OCI-LY7 (cell line): ENCODE measurements around the gene NR5A2.

Source experiments
- EZH2phosphoT487 ChIP-seq: fragments of 200-600 bp; sonication (generic); IDR thresholded peaks from 2 replicates; pipeline ENCODE4 v1.6.1; 2018; ENCODE audit warnings: low read depth, borderline replicate concordance, mild to moderate bottlenecking, mixed run types, antibody characterized with exemption, low read length, moderate library complexity, mixed read lengths
- TF ChIP-seq, protein P1 (sequence below): fragments of 200-600 bp; sonication (generic); conservative IDR thresholded peaks from 2 replicates; pipeline ENCODE4 v1.5.1; 2014; ENCODE audit warnings: mild to moderate bottlenecking, antibody characterized with exemption, low read length, moderate library complexity, mixed read lengths

DNA sequence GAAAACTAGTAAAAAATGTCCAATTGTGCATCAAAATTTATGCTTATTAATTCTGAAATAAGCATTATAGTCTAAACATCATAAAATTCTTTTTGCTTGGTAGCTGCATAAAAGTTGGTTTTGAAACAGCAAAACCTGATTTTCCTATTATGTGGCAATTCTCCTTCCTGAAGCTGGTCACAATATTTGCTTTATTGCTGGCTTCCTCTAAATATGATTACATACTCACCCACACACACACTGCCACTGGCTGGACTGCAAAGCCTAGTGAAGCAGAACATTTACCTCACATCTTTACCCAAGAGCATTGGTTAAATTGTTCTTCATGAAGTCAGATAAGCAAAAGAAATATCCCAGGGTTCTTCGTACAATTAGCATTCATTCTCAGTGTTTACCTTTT lies 103.0 kb downstream of the NR5A2 start:
- TF ChIP-seq, protein P1, sequence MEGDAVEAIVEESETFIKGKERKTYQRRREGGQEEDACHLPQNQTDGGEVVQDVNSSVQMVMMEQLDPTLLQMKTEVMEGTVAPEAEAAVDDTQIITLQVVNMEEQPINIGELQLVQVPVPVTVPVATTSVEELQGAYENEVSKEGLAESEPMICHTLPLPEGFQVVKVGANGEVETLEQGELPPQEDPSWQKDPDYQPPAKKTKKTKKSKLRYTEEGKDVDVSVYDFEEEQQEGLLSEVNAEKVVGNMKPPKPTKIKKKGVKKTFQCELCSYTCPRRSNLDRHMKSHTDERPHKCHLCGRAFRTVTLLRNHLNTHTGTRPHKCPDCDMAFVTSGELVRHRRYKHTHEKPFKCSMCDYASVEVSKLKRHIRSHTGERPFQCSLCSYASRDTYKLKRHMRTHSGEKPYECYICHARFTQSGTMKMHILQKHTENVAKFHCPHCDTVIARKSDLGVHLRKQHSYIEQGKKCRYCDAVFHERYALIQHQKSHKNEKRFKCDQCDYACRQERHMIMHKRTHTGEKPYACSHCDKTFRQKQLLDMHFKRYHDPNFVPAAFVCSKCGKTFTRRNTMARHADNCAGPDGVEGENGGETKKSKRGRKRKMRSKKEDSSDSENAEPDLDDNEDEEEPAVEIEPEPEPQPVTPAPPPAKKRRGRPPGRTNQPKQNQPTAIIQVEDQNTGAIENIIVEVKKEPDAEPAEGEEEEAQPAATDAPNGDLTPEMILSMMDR = no peak
- no peak for TF ChIP-seq EZH2phosphoT487
